H1 (cell line): ENCODE measurements around the gene MSN. TPM values are rescaled to one million over a fixed set of nuclear protein-coding genes. Genes with fewer than 3 reads are reported as not detected.

Experiments used
- CTCF ChIA-PET: fragments of 300-600 bp; sonication (Branson Sonifier 250); formaldehyde crosslinking; loops from one replicate; lab custom pipeline; 2021; ENCODE audit not compliant: partially characterized antibody; lab: Charles Lee
- POLR2A ChIA-PET: fragments of 300-600 bp; sonication (Branson Sonifier 250); formaldehyde crosslinking; loops from one replicate; lab custom pipeline; 2021; ENCODE audit warnings: inconsistent platforms; ENCODE audit not compliant: partially characterized antibody; lab: Charles Lee
- DNase-seq, 2 experiments: peaks; one replicate each; pipeline versions ENCODE4 v3.0.0 to v3.0.0-alpha.2; 2010 to 2022; ENCODE audit warnings: low spot score in 2 of 2, low read depth in 1 of 2, mixed read lengths in 1 of 2
- FAIRE-seq: peaks from 2 replicates; lab custom pipeline; 2011; peaks lifted over from hg19 to GRCh38; lab: Jason Lieb, UNC
- H2AFZ ChIP-seq: 2 replicates; pipeline ENCODE4 v1.8.1; 2012; ENCODE audit warnings: low read length, inconsistent platforms
- H2AK5ac ChIP-seq: 2 replicates; pipeline ENCODE4 v1.6.1; 2013; ENCODE audit warnings: low read depth, low read length
- H2BK120ac ChIP-seq: replicated peaks from 2 replicates; pipeline ENCODE3; 2013; ENCODE audit warnings: low read depth, low read length, inconsistent platforms
- H2BK12ac ChIP-seq: 2 replicates; pipeline ENCODE4 v1.6.1; 2013; ENCODE audit warnings: low read depth, low read length
- H2BK15ac ChIP-seq: 2 replicates; pipeline ENCODE4 v1.6.1; 2013; ENCODE audit warnings: low read length
- H2BK20ac ChIP-seq: 2 replicates; pipeline ENCODE4 v1.6.1; 2013; ENCODE audit warnings: low read length
- H2BK5ac ChIP-seq: 2 replicates; pipeline ENCODE4 v1.6.1; 2013; ENCODE audit warnings: low read depth, low read length
- H3K14ac ChIP-seq: 2 replicates; pipeline ENCODE4 v1.6.1; 2013; ENCODE audit warnings: inconsistent platforms; ENCODE audit not compliant: insufficient read length
- H3K18ac ChIP-seq: 2 replicates; pipeline ENCODE4 v1.6.1; 2013; ENCODE audit warnings: low read length; ENCODE audit errors: extremely low read depth
- H3K23ac ChIP-seq: 2 replicates; pipeline ENCODE4 v1.6.1; 2013; ENCODE audit warnings: inconsistent platforms; ENCODE audit not compliant: insufficient read length
- H3K23me2 ChIP-seq: 2 replicates; pipeline ENCODE4 v1.6.1; 2013; ENCODE audit warnings: low read depth, low read length
- H3K27ac ChIP-seq: 2 replicates; pipeline ENCODE4 v1.6.1; 2011; ENCODE audit warnings: low read depth, low read length, inconsistent platforms
- H3K27me3 ChIP-seq, 4 experiments: replicated peaks in 1 of 4; 1 replicate in 1 of 4; 2 replicates in 3 of 4; pipeline versions ENCODE4 v1.6.1 to v1.8.1; 2011 to 2013; ENCODE audit warnings: low read length in 3 of 4, mild to moderate bottlenecking in 3 of 4, inconsistent platforms in 2 of 4, mixed read lengths in 2 of 4, moderate library complexity in 1 of 4; ENCODE audit not compliant: control insufficient read depth in 3 of 4, insufficient read depth in 3 of 4; ENCODE audit errors: extremely low read depth in 1 of 4
- H3K36me3 ChIP-seq, 4 experiments: 2 replicates each; pipeline versions ENCODE4 v1.6.1 to v1.8.1; 2011 to 2013; ENCODE audit warnings: mild to moderate bottlenecking in 4 of 4, low read length in 3 of 4, moderate library complexity in 2 of 4, control low read depth in 1 of 4, inconsistent platforms in 1 of 4; ENCODE audit not compliant: insufficient read depth in 4 of 4, control insufficient read depth in 2 of 4
- H3K4ac ChIP-seq: replicated peaks from 2 replicates; pipeline ENCODE3; 2013; ENCODE audit warnings: low read length, low read depth, mixed read lengths, inconsistent platforms; ENCODE audit not compliant: insufficient read length
- H3K4me1 ChIP-seq, 4 experiments: replicated peaks in 1 of 4; 1 replicate in 1 of 4; 2 replicates in 3 of 4; pipeline versions ENCODE4 v1.6.1 to v1.8.1; 2011 to 2013; ENCODE audit warnings: low read length in 3 of 4, inconsistent platforms in 2 of 4, mixed read lengths in 1 of 4; ENCODE audit not compliant: insufficient read depth in 4 of 4, control insufficient read depth in 3 of 4
- H3K4me2 ChIP-seq, 2 experiments: 2 replicates each; pipeline versions ENCODE4 v1.6.1 to v1.8.1; 2011 to 2013; ENCODE audit warnings: low read depth in 2 of 2, low read length in 2 of 2, control low read depth in 1 of 2, inconsistent platforms in 1 of 2, mild to moderate bottlenecking in 1 of 2; ENCODE audit not compliant: insufficient read depth in 1 of 2
- H3K4me3 ChIP-seq, 4 experiments: fragments of 200-600, 300-600 bp in 1 of 4; sonication (generic), shearing (Covaris generic), sonication (Bioruptor Twin) in 1 of 4; 2 replicates each; pipeline versions ENCODE4 v1.5.1 to v1.8.1; 2011 to 2016; ENCODE audit warnings: low read length in 4 of 4, low read depth in 3 of 4, control low read depth in 2 of 4, inconsistent platforms in 2 of 4, mild to moderate bottlenecking in 2 of 4, mixed read lengths in 1 of 4, moderate library complexity in 1 of 4; ENCODE audit not compliant: insufficient read depth in 2 of 4; ENCODE audit errors: extremely low read depth in 1 of 4
- H3K56ac ChIP-seq: replicated peaks from 2 replicates; pipeline ENCODE3; 2013; ENCODE audit warnings: low read depth, mild to moderate bottlenecking, mixed read lengths, low read length, inconsistent platforms; ENCODE audit not compliant: insufficient read length
- H3K79me1 ChIP-seq: 2 replicates; pipeline ENCODE4 v1.6.1; 2013; ENCODE audit warnings: low read depth, low read length, control low read depth
- H3K79me2 ChIP-seq, 2 experiments: 2 replicates each; pipeline versions ENCODE4 v1.6.1 to v1.8.1; 2012 to 2013; ENCODE audit warnings: low read length in 2 of 2, mild to moderate bottlenecking in 2 of 2, inconsistent platforms in 1 of 2; ENCODE audit not compliant: insufficient read depth in 2 of 2, control insufficient read depth in 1 of 2
- H3K9ac ChIP-seq, 4 experiments: replicated peaks in 1 of 4; 1 replicate in 1 of 4; 2 replicates in 3 of 4; pipeline versions ENCODE4 v1.6.1 to v1.8.1; 2011 to 2013; ENCODE audit warnings: low read depth in 3 of 4, low read length in 3 of 4, control low read depth in 2 of 4, mild to moderate bottlenecking in 2 of 4, moderate library complexity in 2 of 4, inconsistent platforms in 1 of 4; ENCODE audit errors: extremely low read depth in 1 of 4
- H3K9me3 ChIP-seq, 2 experiments: 2 replicates each; pipeline versions ENCODE4 v1.6.1 to v1.8.1; 2012 to 2013; ENCODE audit warnings: mild to moderate bottlenecking in 2 of 2, moderate library complexity in 2 of 2, control low read depth in 1 of 2, inconsistent platforms in 1 of 2, low read depth in 1 of 2, low read length in 1 of 2, mixed read lengths in 1 of 2; ENCODE audit not compliant: insufficient read depth in 2 of 2
- H4K20me1 ChIP-seq, 2 experiments: replicated peaks in 1 of 2; 2 replicates each; pipeline versions ENCODE3 to v1.8.1; 2011 to 2013; ENCODE audit warnings: inconsistent platforms in 2 of 2, low read length in 2 of 2, mild to moderate bottlenecking in 1 of 2; ENCODE audit not compliant: insufficient read depth in 2 of 2, control insufficient read depth in 1 of 2
- H4K5ac ChIP-seq: 2 replicates; pipeline ENCODE4 v1.6.1; 2013; ENCODE audit warnings: low read length, low read depth, mixed read lengths, inconsistent platforms; ENCODE audit not compliant: insufficient read length
- H4K8ac ChIP-seq: 2 replicates; pipeline ENCODE4 v1.8.0; 2013; ENCODE audit warnings: mild to moderate bottlenecking, moderate library complexity, low read length, inconsistent platforms; ENCODE audit not compliant: insufficient read depth; ENCODE audit errors: extremely low read depth
- H4K91ac ChIP-seq: replicated peaks from 2 replicates; pipeline ENCODE3; 2013; ENCODE audit warnings: low read length, mixed read lengths, inconsistent platforms; ENCODE audit not compliant: insufficient read length
- RAD21 ChIP-seq, 2 experiments: IDR thresholded peaks in 1 of 2; conservative IDR thresholded peaks in 1 of 2; 2 replicates each; pipeline ENCODE4 v1.6.1; 2011; ENCODE audit warnings: low read depth in 2 of 2, low read length in 2 of 2, improper control_type of control experiment in 1 of 2, inconsistent platforms in 1 of 2, mild to moderate bottlenecking in 1 of 2, moderate library complexity in 1 of 2
- RNF2 ChIP-seq: fragments of 200-900, 300-1000 bp; sonication (generic); IDR thresholded peaks from 2 replicates; pipeline ENCODE4 v1.7.1; 2016; ENCODE audit warnings: borderline replicate concordance, low read depth, mild to moderate bottlenecking, antibody characterized with exemption, low read length; ENCODE audit not compliant: poor library complexity, severe bottlenecking; ENCODE audit errors: missing control alignments
- WGBS, 2 experiments: shearing (Covaris generic) in 1 of 2; methylation state at CpG; one replicate each; pipeline versions ENCODE4 v1.1.6 to v1.1.7; 2013 to 2015; ENCODE audit warnings: low lambda C conversion rate in 2 of 2, mixed read lengths in 2 of 2, inconsistent platforms in 1 of 2, low coverage in 1 of 2, missing lambda C conversion rate in 1 of 2; ENCODE audit not compliant: insufficient replicate concordance in 2 of 2, insufficient coverage in 1 of 2, insufficient read length in 1 of 2; ENCODE audit errors: extremely low coverage in 1 of 2, missing lambda C conversion rate in 1 of 2; 5-methylcytosine and 5-hydroxymethylcytosine counted together
- polyA plus RNA-seq, 7 experiments: library from polyadenylated mRNA; depleted of rRNA in 3 of 7; stranded (reverse) in 5 of 7; unstranded in 2 of 7; fragments of >200 nt in 5 of 7; fragments of 200-250 nt in 2 of 7; gene quantifications; 1 replicate in 5 of 7; 2 replicates in 1 of 7; 4 replicates in 1 of 7; pipeline versions ENCODE4 v1.2.1 to v1.2.3, GENCODE V29; 2011 to 2013; ENCODE audit warnings: missing spikeins in 2 of 7, mixed read lengths in 2 of 7
- total RNA-seq: library from RNA; stranded (reverse); fragmentation: NEBNext Ultra II Directional; extraction: Animal tissue kit (Norgen Biotek cat#: 25700); gene quantifications from 2 replicates; pipeline ENCODE4 v1.2.1, GENCODE V29; 2021
- TF ChIP-seq, protein P1 (sequence below), 3 experiments: IDR thresholded peaks; 1 replicate in 2 of 3; 2 replicates in 1 of 3; pipeline versions ENCODE4 v1.5.1 to v1.6.1; 2011; ENCODE audit warnings: low read length in 3 of 3, mild to moderate bottlenecking in 3 of 3, inconsistent platforms in 2 of 3, low read depth in 1 of 3, moderate library complexity in 1 of 3; ENCODE audit not compliant: insufficient read depth in 1 of 3; ENCODE audit errors: control extremely low read depth in 1 of 3

The MSN gene
- total and polyA plus RNA-seq, 2 of the 8 experiments (the other 6 are each of a cell fraction or from before 2014, with no cell fraction given) = 112 to 133 TPM

DNA sequence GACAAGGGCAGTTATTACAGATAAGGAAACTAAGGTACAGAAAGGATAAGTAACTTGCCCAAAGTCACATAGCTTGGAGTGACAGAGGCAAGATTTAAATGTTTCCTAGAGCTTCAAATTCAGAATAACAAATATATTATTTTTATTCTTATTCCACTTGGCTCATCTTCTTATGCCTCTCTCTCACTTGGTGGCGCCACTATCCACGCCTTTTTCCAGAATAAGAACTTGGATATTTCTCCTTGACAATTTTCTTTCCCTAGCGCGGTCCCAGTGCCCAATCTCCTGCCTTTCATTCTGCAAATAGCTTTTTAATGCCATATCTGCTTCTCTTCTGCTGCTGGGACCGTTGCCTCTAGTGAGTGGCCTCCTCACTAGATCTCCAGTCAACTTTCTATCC is 78.5 kb downstream of the MSN start:
- H2AFZ ChIP-seq = no peak overlapping the region
- H4K8ac ChIP-seq = no peak overlapping the region
- TF ChIP-seq RNF2 = no peak
- peak; percentile 45 to 55 for TF ChIP-seq RAD21 (IDR thresholded peaks at IDR 0.05 in 1 of 2, conservative IDR thresholded peaks at IDR 0.05 in 1 of 2; ENCODE audit: low read depth in 2 of 2, low read length in 2 of 2)
- TF ChIP-seq, protein P1, sequence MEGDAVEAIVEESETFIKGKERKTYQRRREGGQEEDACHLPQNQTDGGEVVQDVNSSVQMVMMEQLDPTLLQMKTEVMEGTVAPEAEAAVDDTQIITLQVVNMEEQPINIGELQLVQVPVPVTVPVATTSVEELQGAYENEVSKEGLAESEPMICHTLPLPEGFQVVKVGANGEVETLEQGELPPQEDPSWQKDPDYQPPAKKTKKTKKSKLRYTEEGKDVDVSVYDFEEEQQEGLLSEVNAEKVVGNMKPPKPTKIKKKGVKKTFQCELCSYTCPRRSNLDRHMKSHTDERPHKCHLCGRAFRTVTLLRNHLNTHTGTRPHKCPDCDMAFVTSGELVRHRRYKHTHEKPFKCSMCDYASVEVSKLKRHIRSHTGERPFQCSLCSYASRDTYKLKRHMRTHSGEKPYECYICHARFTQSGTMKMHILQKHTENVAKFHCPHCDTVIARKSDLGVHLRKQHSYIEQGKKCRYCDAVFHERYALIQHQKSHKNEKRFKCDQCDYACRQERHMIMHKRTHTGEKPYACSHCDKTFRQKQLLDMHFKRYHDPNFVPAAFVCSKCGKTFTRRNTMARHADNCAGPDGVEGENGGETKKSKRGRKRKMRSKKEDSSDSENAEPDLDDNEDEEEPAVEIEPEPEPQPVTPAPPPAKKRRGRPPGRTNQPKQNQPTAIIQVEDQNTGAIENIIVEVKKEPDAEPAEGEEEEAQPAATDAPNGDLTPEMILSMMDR (IDR thresholded peaks at IDR 0.05; ENCODE audit: control extremely low read depth in 1 of 3, insufficient read depth in 1 of 3, low read depth in 1 of 3, low read length in 3 of 3) = peak in 1 of 3 experiments; percentile 4; a peak in 1 of 4 replicates
- H3K23ac ChIP-seq = no peak overlapping the region
- H2AK5ac ChIP-seq = no peak overlapping the region
- H3K9ac ChIP-seq = no peak overlapping the region
- no peaks in the 10 kb centered on the region for H3K79me2 ChIP-seq
- no peaks in the 10 kb centered on the region for H3K4me1 ChIP-seq
- H3K36me3 ChIP-seq = no peaks in the 10 kb centered on the region
- WGBS, 2 experiments = 81% methylated on average over 5 of the region's 5 CpGs; no CpG with 5 or more reads in 1 of the 2 experiments
- H3K27ac ChIP-seq = no peak overlapping the region
- H2BK12ac ChIP-seq = no peak overlapping the region
- H4K5ac ChIP-seq = no peak overlapping the region
- no peak for DNase-seq
- H2BK5ac ChIP-seq = no peak overlapping the region
- no peak overlapping the region for H3K14ac ChIP-seq
- H2BK15ac ChIP-seq = no peak overlapping the region
- peaks cover 0 to under 1% of the 10 kb centered on the region in 2 experiments; a peak in 1 of 4 replicates for H3K9me3 ChIP-seq
- no peaks in the 10 kb centered on the region for H3K23me2 ChIP-seq
- H2BK120ac ChIP-seq = no peak overlapping the region
- H4K91ac ChIP-seq = no peak overlapping the region
- H4K20me1 ChIP-seq = no peaks in the 10 kb centered on the region
- no peak overlapping the region for H3K18ac ChIP-seq
- H3K27me3 ChIP-seq = no peaks in the 10 kb centered on the region
- no peak overlapping the region for H3K4me2 ChIP-seq
- no peak overlapping the region for H3K4ac ChIP-seq
- H2BK20ac ChIP-seq = no peak overlapping the region
- ChIA-PET POLR2A (no interaction called here), CTCF (no interaction called here)
- no peak overlapping the region for H3K56ac ChIP-seq
- no peak for FAIRE-seq
- H3K79me1 ChIP-seq = no peaks in the 10 kb centered on the region
- no peak overlapping the region for H3K4me3 ChIP-seq
